HepG2 (cell line): ENCODE data around the gene PRRC1. TPM values are rescaled to one million over a fixed set of nuclear protein-coding genes. Genes with fewer than 3 reads are reported as not detected.

Experiments used
- ATAC-seq: fragments of 200-7000 bp; cut with Tn5 transposase; 3 replicates; pipeline ENCODE4 v1.9.1; 2020; ENCODE audit warnings: mild to moderate bottlenecking, moderate library complexity
- BruUV-seq: library from RNA; stranded (reverse); fragments of 400-500 nt; replicated peaks from 2 replicates; lab custom pipeline; 2021; lab: Mats Ljungman, UMichigan
- CTCF ChIA-PET: fragments of 300-600 bp; formaldehyde crosslinking; extraction: SDS; loops from one replicate; lab custom pipeline; 2021; ENCODE audit warnings: low total read pairs, inconsistent platforms, low intra/inter-chr PET ratio; lab: Yijun Ruan, JAX
- POLR2A ChIA-PET: fragments of 350-600 bp; sonication (Branson Sonifier 250); formaldehyde crosslinking; loops from one replicate; lab custom pipeline; 2020; ENCODE audit warnings: antibody characterized with exemption, inconsistent platforms; lab: Yijun Ruan, JAX
- DNase-seq: peaks from one replicate; pipeline ENCODE4 v3.0.0-alpha.2; 2015; ENCODE audit warnings: low spot score
- FAIRE-seq: peaks from 3 replicates; lab custom pipeline; 2011; peaks lifted over from hg19 to GRCh38; lab: Jason Lieb, UNC
- H2AFZ ChIP-seq: one replicate; pipeline ENCODE4 v1.6.1; 2011; ENCODE audit warnings: low read length, inconsistent platforms
- H3K27ac ChIP-seq: fragments of 300-600 bp; 3 replicates; pipeline ENCODE4 v1.8.0; 2011; ENCODE audit warnings: mixed run types, mild to moderate bottlenecking, mixed read lengths, low read length, inconsistent platforms; ENCODE audit not compliant: insufficient read depth; ENCODE audit errors: extremely low read length
- H3K27me3 ChIP-seq, 2 experiments: fragments of 200-600 bp in 1 of 2; 2 replicates in 1 of 2; 3 replicates in 1 of 2; pipeline versions ENCODE4 v1.6.0 to v1.8.0; 2011; ENCODE audit warnings: low read length in 2 of 2, mild to moderate bottlenecking in 2 of 2, moderate library complexity in 2 of 2, inconsistent platforms in 1 of 2; ENCODE audit not compliant: insufficient read depth in 2 of 2, control insufficient read depth in 1 of 2
- H3K36me3 ChIP-seq, 2 experiments: fragments of 200-600 bp in 1 of 2; replicated peaks in 1 of 2; 2 replicates in 1 of 2; 3 replicates in 1 of 2; pipeline versions ENCODE4 v1.5.1 to v1.8.0; 2011; ENCODE audit warnings: low read length in 2 of 2, inconsistent platforms in 1 of 2; ENCODE audit not compliant: insufficient read depth in 2 of 2, control insufficient read depth in 1 of 2
- H3K4me1 ChIP-seq: 2 replicates; pipeline ENCODE4 v1.5.1; 2012; ENCODE audit warnings: low read length, inconsistent platforms; ENCODE audit not compliant: insufficient read depth
- H3K4me2 ChIP-seq: 2 replicates; pipeline ENCODE4 v1.6.0; 2011; ENCODE audit warnings: low read depth, low read length, inconsistent platforms
- H3K4me3 ChIP-seq, 3 experiments: fragments of 200-600 bp in 1 of 3; sonication (generic), shearing (Covaris generic) in 1 of 3; replicated peaks in 1 of 3; 2 replicates each; pipeline ENCODE4 v1.5.1; 2011 to 2016; ENCODE audit warnings: low read length in 3 of 3, inconsistent platforms in 2 of 3, low read depth in 2 of 3, mild to moderate bottlenecking in 2 of 3, control low read depth in 1 of 3, mixed read lengths in 1 of 3; ENCODE audit not compliant: insufficient read depth in 1 of 3
- H3K79me2 ChIP-seq: one replicate; pipeline ENCODE4 v1.6.1; 2011; ENCODE audit warnings: low read length, inconsistent platforms; ENCODE audit not compliant: insufficient read depth
- H3K9ac ChIP-seq: 2 replicates; pipeline ENCODE4 v1.6.0; 2011; ENCODE audit warnings: mild to moderate bottlenecking, low read depth, low read length, inconsistent platforms; ENCODE audit not compliant: insufficient read depth
- H3K9me3 ChIP-seq: 2 replicates; pipeline ENCODE4 v1.5.1; 2012; ENCODE audit warnings: mild to moderate bottlenecking, low read length
- H4K20me1 ChIP-seq: 2 replicates; pipeline ENCODE4 v1.6.0; 2011; ENCODE audit warnings: inconsistent platforms, mild to moderate bottlenecking, low read length, moderate library complexity; ENCODE audit not compliant: insufficient read depth
- CAMTA2 ChIP-seq: sonication (generic); formaldehyde crosslinking; IDR thresholded peaks from 2 replicates; pipeline ENCODE4 v1.4.0; 2020; ENCODE audit warnings: mild to moderate bottlenecking, missing genetic modification reagents, borderline replicate concordance
- DR1 ChIP-seq: sonication (generic); formaldehyde crosslinking; IDR thresholded peaks from 2 replicates; pipeline ENCODE4 v1.8.0; 2021; ENCODE audit warnings: mild to moderate bottlenecking, missing genetic modification reagents, inconsistent platforms
- KDM2A ChIP-seq: sonication (generic); formaldehyde crosslinking; IDR thresholded peaks from 2 replicates; pipeline ENCODE4 v1.4.0; 2020; ENCODE audit warnings: low read depth, missing genetic modification reagents, borderline replicate concordance
- KDM6A ChIP-seq: IDR thresholded peaks from 2 replicates; pipeline ENCODE4 v1.6.1; 2016; ENCODE audit warnings: low read depth
- KLF12 ChIP-seq: sonication (generic); formaldehyde crosslinking; IDR thresholded peaks from 2 replicates; pipeline ENCODE4 v1.4.0; 2020; ENCODE audit warnings: missing genetic modification reagents, borderline replicate concordance
- NFIC ChIP-seq: IDR thresholded peaks from 2 replicates; pipeline ENCODE4 v1.6.1; 2012; ENCODE audit warnings: mild to moderate bottlenecking, low read length, inconsistent platforms
- SNAI1 ChIP-seq: sonication (generic); formaldehyde crosslinking; IDR thresholded peaks from 2 replicates; pipeline ENCODE4 v1.5.0; 2020; ENCODE audit warnings: mild to moderate bottlenecking, missing genetic modification reagents, borderline replicate concordance
- TFE3 ChIP-seq: IDR thresholded peaks from 2 replicates; pipeline ENCODE4 v1.6.1; 2016
- ZBTB42 ChIP-seq: sonication (generic); formaldehyde crosslinking; IDR thresholded peaks from 2 replicates; pipeline ENCODE4 v1.5.0; 2020; ENCODE audit warnings: mild to moderate bottlenecking, missing genetic modification reagents
- ZFP90 ChIP-seq: sonication (generic); formaldehyde crosslinking; IDR thresholded peaks from 2 replicates; pipeline ENCODE4 v1.8.0; 2022; ENCODE audit warnings: missing genetic modification reagents, mild to moderate bottlenecking, inconsistent platforms, borderline replicate concordance
- ZNF224 ChIP-seq: sonication (generic); formaldehyde crosslinking; IDR thresholded peaks from 2 replicates; pipeline ENCODE4 v1.5.0; 2020; ENCODE audit warnings: mild to moderate bottlenecking, missing genetic modification reagents
- ZNF318 ChIP-seq: sonication (generic); formaldehyde crosslinking; IDR thresholded peaks from 2 replicates; pipeline ENCODE4 v1.4.0; 2020; ENCODE audit warnings: mild to moderate bottlenecking, missing genetic modification reagents
- ZNF569 ChIP-seq: sonication (generic); formaldehyde crosslinking; IDR thresholded peaks from 2 replicates; pipeline ENCODE4 v1.5.0; 2020; ENCODE audit warnings: mild to moderate bottlenecking, missing genetic modification reagents, moderate library complexity, borderline replicate concordance
- WGBS: methylation state at CpG from one replicate; pipeline ENCODE4 v1.1.6; 2017; ENCODE audit warnings: low lambda C conversion rate; 5-methylcytosine and 5-hydroxymethylcytosine counted together
- in situ Hi-C: cut with HindIII; loops from 2 replicates; pipeline ENCODE4 v1.10.0; 2017; ENCODE audit warnings: low pct_unique_long_range_greater_than_20kb; ENCODE audit not compliant: extremely low pct_ligation_motif_present
- intact Hi-C: fragments of 100-400 bp; cut with micrococcal nuclease; formaldehyde crosslinking; loops from one replicate; pipeline ENCODE4 v1.10.0; 2022; ENCODE audit not compliant: unreplicated experiment
- polyA plus RNA-seq, 8 experiments: library from polyadenylated mRNA; depleted of rRNA in 3 of 8; stranded (reverse) in 7 of 8; unstranded in 1 of 8; fragments of >200 nt; fragmentation: Illumina TruSeq in 4 of 8; extraction: Trizol in 4 of 8; gene quantifications; 2 replicates each; pipeline versions ENCODE4 v1.2.1 to v1.2.3, GENCODE V29; 2011 to 2016; ENCODE audit warnings: low read depth in 4 of 8, missing spikeins in 1 of 8, mixed read lengths in 1 of 8; ENCODE audit not compliant: insufficient read depth in 1 of 8
- total RNA-seq, 5 experiments: library from RNA; depleted of rRNA; stranded (reverse); fragments of >200 nt; fragmentation: Illumina TruSeq; extraction: Trizol; gene quantifications; 2 replicates each; pipeline ENCODE4 v1.2.3, GENCODE V29; 2016; ENCODE audit warnings: low read depth in 1 of 5

PRRC1 gene
- total and polyA plus RNA-seq, 2 of the 13 experiments (the other 11 are each of a cell fraction or from before 2014, with no cell fraction given) = 48.5 to 51.9 TPM

GRCh38 chr5:127581450-127581849 is 64.0 kb downstream of the PRRC1 start (continued):
- no peak for TF ChIP-seq NFIC
- no peak for TF ChIP-seq CAMTA2 (CRISPR knock-in tag)
- TF ChIP-seq ZNF569 (CRISPR knock-in tag) = no peak
- TF ChIP-seq KDM6A (CRISPR knock-in tag) = no peak
- no peak for TF ChIP-seq ZNF224 (CRISPR knock-in tag)
- no peak for TF ChIP-seq SNAI1 (CRISPR knock-in tag)

- WGBS = 64% methylated on average over 3 of the region's 3 CpGs
- POLR2A ChIA-PET = no interaction called here
- H3K27ac ChIP-seq = no peak overlapping the region
- no peak overlapping the region for H2AFZ ChIP-seq
- ATAC-seq (no peak), FAIRE-seq (no peak), DNase-seq (no peak)
- CTCF ChIA-PET = no interaction called here
- no peak overlapping the region for H3K9ac ChIP-seq
- peaks cover 16% of the 10 kb centered on the region for H3K4me1 ChIP-seq
- no peaks in the 10 kb centered on the region for H3K27me3 ChIP-seq
- no peak overlapping the region for H3K4me3 ChIP-seq
- H3K79me2 ChIP-seq = no peaks in the 10 kb centered on the region
- no peak overlapping the region for H3K4me2 ChIP-seq
- no peaks in the 10 kb centered on the region for H3K36me3 ChIP-seq
- TF ChIP-seq DR1 (no peak), ZNF318 (CRISPR knock-in tag) (no peak), KDM2A (no peak), ZFP90 (CRISPR knock-in tag) (no peak), ZBTB42 (CRISPR knock-in tag) (no peak), TFE3 (CRISPR knock-in tag) (no peak), KLF12 (CRISPR knock-in tag) (no peak)
- no TSS peak for BruUV-seq
- intact Hi-C loops = no loop called here
- in situ Hi-C loops = no loop called here
- no peaks in the 10 kb centered on the region for H3K9me3 ChIP-seq
- H4K20me1 ChIP-seq = no peaks in the 10 kb centered on the region
Measured at GRCh38 chr5:127582773-127583370, 65.4 kb downstream of the PRRC1 start.
